ENCODE data around the gene FBXW10.
A peak's percentile ranks its signal among the peaks of the same experiment; 100 is the strongest.
"Not testable (repeated sequence)": the region's sequence is repeated elsewhere in the genome, so short reads cannot be mapped to it uniquely, and the experiment has no call there.

The FBXW10 gene

GRCh38 chr17:18803458-18804245, 59.8 kb downstream of the FBXW10 start:
- DNase-seq; in situ Hi-C loops (cut with HindIII; ENCODE audit: low pct_ligation_motif_present, low pct_unique_long_range_greater_than_20kb, low sequenced_read_pairs): not testable (repeated sequence)

GRCh38 chr17:18815924-18816323, 72.1 kb downstream of the FBXW10 start:
- DNase-seq; in situ Hi-C loops (cut with HindIII; ENCODE audit: low pct_ligation_motif_present, low pct_unique_long_range_greater_than_20kb, low sequenced_read_pairs): not testable (repeated sequence)

- in situ Hi-C loops (cut with HindIII; ENCODE audit: low pct_ligation_motif_present, low pct_unique_long_range_greater_than_20kb, low sequenced_read_pairs) = not testable (repeated sequence)
- DNase-seq = peak; percentile 72
These were observed 72.9 kb downstream of the FBXW10 start for GRCh38 chr17:18816489-18817371.

- in situ Hi-C loops (cut with HindIII; ENCODE audit: low pct_ligation_motif_present, low pct_unique_long_range_greater_than_20kb, low sequenced_read_pairs); DNase-seq: not testable (repeated sequence)
These were observed 77.6 kb downstream of the FBXW10 start for GRCh38 chr17:18821430-18821829.

- in situ Hi-C loops (cut with HindIII; ENCODE audit: low pct_ligation_motif_present, low pct_unique_long_range_greater_than_20kb, low sequenced_read_pairs); DNase-seq: not testable (repeated sequence)
These were observed 83.8 kb downstream of the FBXW10 start for GRCh38 chr17:18827613-18828012.
